Chondrocyte (in vitro differentiated cells): ENCODE results near the gene DHX34. TPM values are rescaled to one million over a fixed set of nuclear protein-coding genes. Genes with fewer than 3 reads are reported as not detected.
A peak's percentile ranks its signal among the peaks of the same experiment; 100 is the strongest.
"Not testable (repeated sequence)": the region's sequence is repeated elsewhere in the genome, so short reads cannot be mapped to it uniquely, and the experiment has no call there.

Experiments used
- DNase-seq: peaks from one replicate; pipeline ENCODE4 v3.0.0; 2021; ENCODE audit warnings: mixed read lengths, low spot score
- H3K27ac Mint-ChIP-seq: one replicate; pipeline ENCODE4 v1.8.0; 2021; ENCODE audit warnings: mild to moderate bottlenecking, moderate library complexity, mixed read lengths; ENCODE audit not compliant: unreplicated experiment
- H3K27me3 Mint-ChIP-seq: 2 replicates; pipeline ENCODE4 v1.8.0; 2021; ENCODE audit warnings: low read depth, mixed read lengths
- H3K36me3 Mint-ChIP-seq: 2 replicates; pipeline ENCODE4 v1.8.0; 2021; ENCODE audit warnings: low read depth, mixed read lengths
- H3K4me1 Mint-ChIP-seq: 2 replicates; pipeline ENCODE4 v1.8.0; 2021; ENCODE audit warnings: low read depth, mild to moderate bottlenecking, mixed read lengths
- H3K4me3 Mint-ChIP-seq: one replicate; pipeline ENCODE4 v1.8.0; 2021; ENCODE audit warnings: mild to moderate bottlenecking, moderate library complexity, mixed read lengths; ENCODE audit not compliant: unreplicated experiment
- H3K9me3 Mint-ChIP-seq: 2 replicates; pipeline ENCODE4 v1.8.0; 2021; ENCODE audit warnings: low read depth, mixed read lengths
- total RNA-seq: library from RNA; stranded (reverse); gene quantifications from 3 replicates; pipeline ENCODE4 v1.2.1, GENCODE V29; 2021
- TF ChIP-seq, protein P1 (sequence below): fragments of 200-600 bp; sonication (generic); IDR thresholded peaks from 2 replicates; pipeline ENCODE4 v1.5.0; 2021; ENCODE audit warnings: antibody characterized with exemption, mild to moderate bottlenecking, moderate library complexity

DHX34 gene
- total RNA-seq, 1 donor from 2014 or later = 15.6 TPM

DNA sequence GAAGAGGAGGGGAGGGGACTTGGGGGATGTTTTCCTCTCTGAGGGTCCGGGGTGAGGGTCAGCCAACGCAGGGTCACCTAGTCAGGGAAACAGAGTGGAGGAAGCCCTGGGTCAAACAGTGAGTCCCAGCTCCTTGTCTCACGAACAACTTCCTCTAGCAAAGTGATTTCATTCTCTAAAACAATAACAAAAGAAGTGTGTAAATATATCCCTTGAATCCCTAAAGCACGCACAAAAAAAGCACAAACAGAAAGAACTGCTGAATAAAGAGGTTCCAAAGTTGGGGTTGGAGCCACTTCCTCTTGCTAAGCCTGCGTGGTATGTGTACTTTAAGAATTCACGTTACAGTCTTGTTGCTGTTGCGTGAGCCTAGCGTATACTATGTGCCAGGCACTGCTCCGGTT, 18.6 kb upstream of the DHX34 start:
- no peaks in the 10 kb centered on the region for H3K36me3 Mint-ChIP-seq

DNA sequence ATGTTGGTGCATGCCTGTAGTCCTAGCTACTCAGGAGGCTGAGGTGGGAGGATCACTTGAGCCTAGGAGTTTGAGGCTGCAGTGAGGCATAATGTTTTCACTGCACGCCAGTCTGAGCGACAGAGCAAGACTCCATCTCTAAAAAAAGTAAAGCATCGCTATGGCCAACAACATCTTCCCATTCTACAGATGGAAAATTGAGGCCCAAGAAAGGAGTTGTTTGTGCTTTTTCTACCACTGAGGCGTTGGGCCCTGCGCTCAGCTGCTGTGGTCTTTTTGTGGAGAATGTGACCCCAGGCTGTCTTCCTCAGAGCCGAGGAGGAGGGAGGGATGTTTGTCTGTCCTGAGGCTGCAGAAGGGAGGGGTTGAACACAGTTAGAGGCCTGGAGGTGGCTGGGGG, 17.6 kb upstream of the DHX34 start:
- TF ChIP-seq, protein P1, sequence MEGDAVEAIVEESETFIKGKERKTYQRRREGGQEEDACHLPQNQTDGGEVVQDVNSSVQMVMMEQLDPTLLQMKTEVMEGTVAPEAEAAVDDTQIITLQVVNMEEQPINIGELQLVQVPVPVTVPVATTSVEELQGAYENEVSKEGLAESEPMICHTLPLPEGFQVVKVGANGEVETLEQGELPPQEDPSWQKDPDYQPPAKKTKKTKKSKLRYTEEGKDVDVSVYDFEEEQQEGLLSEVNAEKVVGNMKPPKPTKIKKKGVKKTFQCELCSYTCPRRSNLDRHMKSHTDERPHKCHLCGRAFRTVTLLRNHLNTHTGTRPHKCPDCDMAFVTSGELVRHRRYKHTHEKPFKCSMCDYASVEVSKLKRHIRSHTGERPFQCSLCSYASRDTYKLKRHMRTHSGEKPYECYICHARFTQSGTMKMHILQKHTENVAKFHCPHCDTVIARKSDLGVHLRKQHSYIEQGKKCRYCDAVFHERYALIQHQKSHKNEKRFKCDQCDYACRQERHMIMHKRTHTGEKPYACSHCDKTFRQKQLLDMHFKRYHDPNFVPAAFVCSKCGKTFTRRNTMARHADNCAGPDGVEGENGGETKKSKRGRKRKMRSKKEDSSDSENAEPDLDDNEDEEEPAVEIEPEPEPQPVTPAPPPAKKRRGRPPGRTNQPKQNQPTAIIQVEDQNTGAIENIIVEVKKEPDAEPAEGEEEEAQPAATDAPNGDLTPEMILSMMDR = no peak
- DNase-seq = no peak
- Mint-ChIP-seq H3K36me3 (no peaks in the 10 kb centered on the region), H3K27me3 (peaks cover 2% of the 10 kb centered on the region), H3K4me1 (peaks cover 14% of the 10 kb centered on the region), H3K9me3 (no peaks in the 10 kb centered on the region), H3K4me3 (no peak overlapping the region), H3K27ac (no peak overlapping the region)

More for the DNA sequence above, 18.6 kb upstream of the DHX34 start:
- no peak for DNase-seq
- H3K27ac Mint-ChIP-seq = peak overlapping the region; percentile 57
- peaks cover 14% of the 10 kb centered on the region for H3K4me1 Mint-ChIP-seq
- H3K9me3 Mint-ChIP-seq = no peaks in the 10 kb centered on the region
- TF ChIP-seq, protein P1 = no peak
- H3K27me3 Mint-ChIP-seq = peaks cover 2% of the 10 kb centered on the region
- H3K4me3 Mint-ChIP-seq = no peak overlapping the region

DNA sequence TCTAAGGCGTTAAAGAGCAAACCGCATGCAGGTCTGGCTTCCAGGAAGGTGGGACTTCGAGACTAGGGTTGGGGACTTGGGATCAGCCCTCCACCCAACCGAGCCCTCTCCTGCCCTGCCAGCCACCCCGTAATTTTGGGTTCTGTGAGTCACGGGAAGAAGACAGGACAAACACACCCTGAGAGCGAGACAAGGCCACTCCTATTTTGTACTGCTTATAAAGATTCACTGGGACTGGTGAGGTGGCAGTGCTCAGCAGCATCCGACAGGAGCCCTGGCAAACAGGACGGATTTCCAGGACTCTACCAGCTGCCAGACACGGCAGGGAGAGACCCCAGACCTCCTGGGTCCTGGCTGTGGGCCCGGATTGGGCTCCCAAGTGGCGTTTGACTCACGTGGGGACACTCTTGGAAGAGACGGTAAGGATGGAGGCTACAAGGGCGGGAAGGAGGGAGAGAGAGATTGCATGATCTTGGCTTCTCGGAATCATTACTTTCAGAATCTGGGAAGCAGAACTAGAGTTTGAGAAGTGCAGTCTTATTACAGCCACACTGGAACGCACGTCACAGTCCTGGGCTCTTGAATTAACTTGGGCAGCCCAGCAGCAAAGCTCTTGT, 17.1 kb upstream of the DHX34 start, which contains the start of gene C5AR2:
C5AR2 (plus strand) TSS at position 245 of the 617 bp plus-strand sequence. CDS start 8,625 bp downstream, outside the sequence.
- Mint-ChIP-seq H3K27ac (peak within 1 kb of the TSS; percentile 59), H3K27me3 (peaks cover 2% of the 10 kb centered on the region), H3K36me3 (no peaks in the 10 kb centered on the region), H3K4me1 (peaks cover 14% of the 10 kb centered on the region), H3K9me3 (no peaks in the 10 kb centered on the region), H3K4me3 (no peak within 1 kb of the TSS)
- no peak for DNase-seq
- TF ChIP-seq, protein P1 = no peak

DNA sequence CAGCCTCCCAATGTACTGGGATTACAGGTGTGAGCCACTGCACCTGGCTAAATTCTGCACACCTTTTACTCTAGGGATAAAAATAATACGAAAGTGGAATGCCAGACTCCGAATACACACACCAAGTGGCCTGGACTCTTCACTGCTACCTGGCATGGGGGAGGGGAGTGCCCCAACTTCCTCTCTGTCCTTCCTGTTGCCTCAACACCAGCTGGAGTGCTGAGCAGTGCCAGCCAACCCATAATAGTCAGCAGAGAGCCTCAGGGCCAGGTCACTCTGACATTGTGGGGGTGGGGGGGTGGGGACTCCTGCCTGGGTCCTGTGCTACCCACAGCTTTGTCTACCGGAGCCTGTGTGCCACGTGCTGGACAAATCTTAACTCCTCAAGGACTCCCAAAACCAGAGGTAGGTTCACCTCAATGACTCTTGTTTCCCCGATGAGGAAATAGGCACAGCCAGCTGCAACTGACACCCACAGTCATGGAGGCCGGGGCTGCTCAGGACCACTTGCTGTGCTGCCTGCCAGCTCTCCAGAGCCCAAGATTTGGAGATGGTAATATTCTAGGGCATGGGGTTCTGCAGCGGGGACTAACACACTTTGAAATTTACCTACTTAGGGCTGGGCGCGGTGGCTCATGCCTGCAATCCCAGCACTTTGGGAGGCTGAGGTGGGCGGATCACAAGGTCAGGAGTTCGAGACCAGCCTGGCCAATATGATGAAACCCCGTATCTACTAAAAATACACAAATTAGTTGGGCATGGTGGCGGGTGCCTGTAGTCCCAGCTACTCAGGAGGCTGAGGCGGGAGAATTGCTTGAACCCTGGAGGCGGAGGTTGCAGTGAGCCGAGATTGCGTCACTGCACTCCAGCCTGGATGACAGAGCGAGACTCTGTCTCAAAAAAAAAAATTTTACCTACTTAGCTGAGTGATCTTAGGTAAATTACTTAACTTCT, 12.1 kb upstream of the DHX34 start:
- not testable (repeated sequence) for H3K9me3 Mint-ChIP-seq, H3K4me1 Mint-ChIP-seq, H3K27ac Mint-ChIP-seq, H3K36me3 Mint-ChIP-seq, H3K4me3 Mint-ChIP-seq, H3K27me3 Mint-ChIP-seq, DNase-seq

DNA sequence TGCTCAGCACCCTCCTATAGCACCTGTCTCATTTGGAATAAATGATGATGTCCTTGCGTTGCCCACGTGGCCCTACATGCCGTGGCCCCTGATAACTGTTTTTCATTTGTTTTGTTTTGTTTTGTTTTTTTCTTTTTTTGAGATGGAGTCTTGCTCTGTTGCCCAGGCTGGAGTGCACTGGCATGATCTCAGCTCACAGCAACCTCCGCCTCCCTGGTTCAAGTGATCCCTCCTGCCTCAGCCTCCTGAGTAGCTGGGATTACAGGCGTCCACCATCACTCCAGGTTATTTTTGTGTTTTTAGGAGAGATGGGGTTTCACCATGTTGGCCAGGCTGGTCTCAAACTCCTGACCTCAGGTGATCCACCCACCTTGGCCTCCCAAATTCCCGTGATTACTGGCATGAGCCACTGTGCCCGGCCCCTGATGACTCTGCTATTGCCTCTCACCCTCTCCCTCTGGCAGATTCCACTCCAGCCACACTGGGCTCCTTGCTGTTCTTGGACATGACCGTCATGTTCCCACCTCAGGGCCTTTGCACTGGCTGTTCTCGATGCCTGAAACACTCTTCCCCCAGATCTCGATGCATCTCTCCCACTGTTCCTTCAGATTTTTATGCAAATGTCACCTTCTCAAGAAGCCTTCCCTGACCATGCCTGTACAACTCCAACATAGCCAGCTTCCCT, 9.8 kb upstream of the DHX34 start:
- Mint-ChIP-seq H3K9me3 (no peaks in the 10 kb centered on the region), H3K4me3 (no peak overlapping the region), H3K27me3 (peaks cover 1% of the 10 kb centered on the region), H3K27ac (no peak overlapping the region), H3K36me3 (no peaks in the 10 kb centered on the region), H3K4me1 (no peaks in the 10 kb centered on the region)
- TF ChIP-seq, protein P1 = no peak
- no peak for DNase-seq
